Parathyroid adenoma (tissue), 2 donors: ENCODE results near the gene ARHGAP36.

Source experiments
- H2AFZ ChIP-seq: fragments of 300-600 bp; sonication (generic); one replicate; pipeline ENCODE4 v1.7.0; 2017; ENCODE audit warnings: antibody characterized with exemption, mild to moderate bottlenecking
- H3K27ac ChIP-seq: fragments of 300-600 bp; sonication (generic); one replicate; pipeline ENCODE4 v1.7.0; 2017
- H3K27me3 ChIP-seq: fragments of 300-600 bp; sonication (generic); one replicate; pipeline ENCODE4 v1.7.0; 2017; ENCODE audit warnings: low read length; ENCODE audit not compliant: control insufficient read depth, insufficient read depth
- H3K36me3 ChIP-seq: fragments of 300-600 bp; sonication (generic); one replicate; pipeline ENCODE4 v1.7.0; 2017; ENCODE audit warnings: low read length; ENCODE audit not compliant: control insufficient read depth, insufficient read depth
- H3K4me1 ChIP-seq: fragments of 300-600 bp; sonication (generic); one replicate; pipeline ENCODE4 v1.7.0; 2017; ENCODE audit warnings: control low read depth
- H3K4me2 ChIP-seq: fragments of 300-600 bp; sonication (generic); one replicate; pipeline ENCODE4 v1.7.0; 2017; ENCODE audit warnings: low read length
- H3K4me3 ChIP-seq: fragments of 300-600 bp; sonication (generic); one replicate; pipeline ENCODE4 v1.7.0; 2017; ENCODE audit warnings: low read depth, low read length
- H3K79me2 ChIP-seq: fragments of 300-600 bp; sonication (generic); one replicate; pipeline ENCODE4 v1.7.0; 2017; ENCODE audit warnings: control low read depth
- H3K9ac ChIP-seq: fragments of 300-600 bp; sonication (generic); one replicate; pipeline ENCODE4 v1.7.0; 2017; ENCODE audit warnings: mild to moderate bottlenecking
- H3K9me3 ChIP-seq: fragments of 300-600 bp; sonication (generic); one replicate; pipeline ENCODE4 v1.7.0; 2017; ENCODE audit warnings: low read length; ENCODE audit not compliant: control insufficient read depth
- TF ChIP-seq, protein P1 (sequence below): fragments of 300-600 bp; sonication (generic); IDR thresholded peaks from one replicate; pipeline ENCODE4 v1.7.0; 2017; ENCODE audit warnings: antibody characterized with exemption, mild to moderate bottlenecking
- donor health status: primary hyperparathyroidism.

The ARHGAP36 gene

DNA sequence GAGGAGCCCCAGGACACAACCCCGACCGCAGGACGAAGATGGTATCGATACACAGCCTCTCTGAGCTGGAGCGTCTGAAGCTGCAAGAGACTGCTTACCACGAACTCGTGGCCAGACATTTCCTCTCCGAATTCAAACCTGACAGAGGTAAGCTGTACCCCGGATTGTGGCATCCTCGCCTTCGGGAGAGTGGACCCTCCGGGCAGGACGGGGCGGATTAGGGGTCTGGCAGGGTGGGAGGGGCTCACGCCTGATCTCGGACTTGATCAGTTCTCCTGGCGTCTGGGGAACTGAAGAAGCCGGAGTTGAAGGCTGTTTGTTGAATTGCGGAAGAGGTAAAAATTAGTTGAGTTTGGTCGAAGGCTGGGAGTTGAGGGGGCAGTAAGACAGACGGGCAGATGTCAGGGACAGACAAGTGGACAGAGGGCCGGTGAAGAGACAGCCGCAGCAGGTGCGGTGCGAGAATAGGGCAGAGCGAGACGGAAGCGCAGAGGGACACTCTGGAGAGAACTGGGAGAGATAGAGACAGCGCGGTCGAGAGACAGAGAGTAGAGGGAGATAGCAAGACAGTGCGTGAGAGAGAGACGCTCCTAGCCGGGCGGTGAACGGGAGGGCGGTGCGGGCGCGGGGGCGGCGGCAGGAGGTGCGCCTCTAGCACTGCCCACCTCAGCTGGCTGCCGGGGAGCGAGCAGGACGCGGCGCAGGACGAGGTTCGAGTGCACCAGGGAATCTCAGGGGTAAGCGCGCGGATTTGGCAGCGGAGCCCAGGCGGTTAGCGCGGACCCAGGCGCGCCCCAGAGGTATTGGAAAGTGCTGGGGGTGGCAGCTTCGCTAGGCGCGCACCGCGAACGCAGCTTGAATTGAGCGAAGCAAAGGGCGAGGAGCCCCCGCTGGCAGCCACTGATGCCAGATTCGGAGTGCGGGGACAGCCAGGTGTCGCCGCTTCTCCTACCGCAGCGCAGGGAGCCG lies 23.9 kb downstream of the ARHGAP36 start:
- Histone ChIP-seq H3K79me2 (no peaks in the 10 kb centered on the region), H2AFZ (no peak overlapping the region), H3K4me2 (no peak overlapping the region), H3K27me3 (no peaks in the 10 kb centered on the region), H3K9ac (no peak overlapping the region), H3K4me3 (no peak overlapping the region), H3K4me1 (no peaks in the 10 kb centered on the region), H3K36me3 (no peaks in the 10 kb centered on the region), H3K9me3 (no peaks in the 10 kb centered on the region), H3K27ac (no peak overlapping the region)
- TF ChIP-seq, protein P1, sequence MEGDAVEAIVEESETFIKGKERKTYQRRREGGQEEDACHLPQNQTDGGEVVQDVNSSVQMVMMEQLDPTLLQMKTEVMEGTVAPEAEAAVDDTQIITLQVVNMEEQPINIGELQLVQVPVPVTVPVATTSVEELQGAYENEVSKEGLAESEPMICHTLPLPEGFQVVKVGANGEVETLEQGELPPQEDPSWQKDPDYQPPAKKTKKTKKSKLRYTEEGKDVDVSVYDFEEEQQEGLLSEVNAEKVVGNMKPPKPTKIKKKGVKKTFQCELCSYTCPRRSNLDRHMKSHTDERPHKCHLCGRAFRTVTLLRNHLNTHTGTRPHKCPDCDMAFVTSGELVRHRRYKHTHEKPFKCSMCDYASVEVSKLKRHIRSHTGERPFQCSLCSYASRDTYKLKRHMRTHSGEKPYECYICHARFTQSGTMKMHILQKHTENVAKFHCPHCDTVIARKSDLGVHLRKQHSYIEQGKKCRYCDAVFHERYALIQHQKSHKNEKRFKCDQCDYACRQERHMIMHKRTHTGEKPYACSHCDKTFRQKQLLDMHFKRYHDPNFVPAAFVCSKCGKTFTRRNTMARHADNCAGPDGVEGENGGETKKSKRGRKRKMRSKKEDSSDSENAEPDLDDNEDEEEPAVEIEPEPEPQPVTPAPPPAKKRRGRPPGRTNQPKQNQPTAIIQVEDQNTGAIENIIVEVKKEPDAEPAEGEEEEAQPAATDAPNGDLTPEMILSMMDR, result no peak

DNA sequence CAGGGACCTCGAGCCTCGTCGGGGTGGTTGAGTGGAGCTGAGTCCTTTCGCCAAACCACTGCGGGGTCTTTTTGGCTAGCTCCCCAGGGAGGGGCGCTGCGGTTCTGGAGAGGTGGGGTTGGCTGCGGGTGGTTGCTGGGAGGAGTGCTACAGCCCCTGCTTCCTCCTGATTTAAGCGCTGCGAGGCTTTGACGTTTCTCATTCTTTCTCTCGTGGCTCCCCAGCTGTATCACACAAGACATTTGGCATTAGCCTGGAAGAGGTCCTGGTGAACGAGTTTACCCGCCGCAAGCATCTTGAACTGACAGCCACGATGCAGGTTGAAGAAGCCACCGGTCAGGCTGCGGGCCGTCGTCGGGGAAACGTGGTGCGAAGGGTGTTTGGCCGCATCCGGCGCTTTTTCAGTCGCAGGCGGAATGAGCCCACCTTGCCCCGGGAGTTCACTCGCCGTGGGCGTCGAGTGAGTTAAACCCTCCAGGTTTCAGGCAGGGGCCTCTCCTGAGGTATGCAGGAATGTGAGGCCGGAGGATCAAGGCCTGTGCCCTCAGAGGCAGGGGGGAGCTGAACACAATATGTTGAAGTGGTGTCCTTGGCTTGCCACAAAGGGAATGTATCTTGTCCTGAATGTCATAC lies 25.5 kb downstream of the ARHGAP36 start:
- no peak overlapping the region for H3K27ac ChIP-seq
- TF ChIP-seq, protein P1, result no peak
- H3K4me3 ChIP-seq, result no peak overlapping the region
- H3K4me1 ChIP-seq, result no peaks in the 10 kb centered on the region
- H3K9me3 ChIP-seq, result no peaks in the 10 kb centered on the region
- no peaks in the 10 kb centered on the region for H3K36me3 ChIP-seq
- H2AFZ ChIP-seq, result no peak overlapping the region
- no peaks in the 10 kb centered on the region for H3K79me2 ChIP-seq
- H3K27me3 ChIP-seq, result no peaks in the 10 kb centered on the region
- H3K9ac ChIP-seq, result no peak overlapping the region
- no peak overlapping the region for H3K4me2 ChIP-seq

DNA sequence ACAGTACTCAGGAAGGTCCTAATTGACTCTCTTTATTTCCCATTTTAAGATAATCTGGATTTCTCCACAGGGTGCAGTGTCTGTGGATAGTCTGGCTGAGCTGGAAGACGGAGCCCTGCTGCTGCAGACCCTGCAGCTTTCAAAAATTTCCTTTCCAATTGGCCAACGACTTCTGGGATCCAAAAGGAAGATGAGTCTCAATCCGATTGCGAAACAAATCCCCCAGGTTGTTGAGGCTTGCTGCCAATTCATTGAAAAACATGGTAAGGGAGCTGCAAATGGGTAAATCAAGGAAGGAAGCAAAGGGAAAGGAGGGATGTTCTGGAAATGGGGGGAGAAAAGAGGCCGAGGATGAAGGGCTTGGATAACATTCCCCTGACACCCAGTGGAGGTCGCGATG lies 26.0 kb downstream of the ARHGAP36 start:
- no peaks in the 10 kb centered on the region for H3K79me2 ChIP-seq
- no peak overlapping the region for H3K4me2 ChIP-seq
- H3K9me3 ChIP-seq, result no peaks in the 10 kb centered on the region
- no peak overlapping the region for H3K9ac ChIP-seq
- H3K27me3 ChIP-seq, result no peaks in the 10 kb centered on the region
- no peaks in the 10 kb centered on the region for H3K4me1 ChIP-seq
- TF ChIP-seq, protein P1, result no peak
- no peaks in the 10 kb centered on the region for H3K36me3 ChIP-seq
- no peak overlapping the region for H2AFZ ChIP-seq
- H3K27ac ChIP-seq, result no peak overlapping the region
- no peak overlapping the region for H3K4me3 ChIP-seq

DNA sequence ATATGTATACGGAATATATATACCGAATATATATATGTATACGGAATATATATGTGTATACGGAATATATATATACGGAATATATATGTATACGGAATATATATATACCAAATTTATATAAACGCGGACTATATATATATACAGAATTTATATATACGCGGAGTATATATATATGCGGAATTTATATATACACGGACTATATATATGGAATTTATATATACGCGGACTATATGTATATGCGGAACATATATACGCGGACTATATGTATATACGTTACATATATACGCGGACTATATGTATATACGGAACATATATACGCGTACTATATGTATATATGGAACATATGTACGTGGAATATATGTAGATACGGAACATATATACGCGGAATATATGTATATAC lies 78.6 kb downstream of the ARHGAP36 start:
- Histone ChIP-seq H3K9me3 (no peaks in the 10 kb centered on the region), H3K36me3 (no peaks in the 10 kb centered on the region), H3K27ac (no peak overlapping the region), H2AFZ (no peak overlapping the region), H3K4me3 (no peak overlapping the region), H3K4me1 (no peaks in the 10 kb centered on the region), H3K4me2 (no peak overlapping the region), H3K27me3 (no peaks in the 10 kb centered on the region), H3K9ac (no peak overlapping the region), H3K79me2 (no peaks in the 10 kb centered on the region)
- TF ChIP-seq, protein P1, result no peak
